Upper lobe of right lung (tissue), 1 donor: ENCODE results near the gene DHCR7. TPM values are rescaled to one million over a fixed set of nuclear protein-coding genes. Genes with fewer than 3 reads are reported as not detected.

Source experiments
- ATAC-seq: fragments of 200-7000 bp; cut with Tn5 transposase; one replicate; pipeline ENCODE4 v1.9.1; 2020; ENCODE audit warnings: mild to moderate bottlenecking, moderate library complexity
- DNase-seq: peaks from one replicate; pipeline ENCODE4 v3.0.0-alpha.2; 2020
- H3K27ac ChIP-seq: fragments of 200-600 bp; one replicate; pipeline ENCODE4 v1.8.0; 2022
- H3K27me3 ChIP-seq: fragments of 200-600 bp; one replicate; pipeline ENCODE4 v1.8.0; 2022; ENCODE audit warnings: mild to moderate bottlenecking
- H3K36me3 ChIP-seq: fragments of 200-600 bp; one replicate; pipeline ENCODE4 v1.8.0; 2022
- H3K4me1 ChIP-seq: fragments of 200-600 bp; one replicate; pipeline ENCODE4 v1.8.0; 2022
- H3K4me3 ChIP-seq: fragments of 200-600 bp; one replicate; pipeline ENCODE4 v1.8.0; 2022; ENCODE audit warnings: mild to moderate bottlenecking
- H3K9me3 ChIP-seq: fragments of 200-600 bp; one replicate; pipeline ENCODE4 v1.8.0; 2022
- intact Hi-C: fragments of 100-400 bp; cut with DNase I; formaldehyde crosslinking; loops from one replicate; pipeline ENCODE4 v1.11.0; 2022
- total RNA-seq: library from RNA; stranded (reverse); fragmentation: NEBNext Ultra II Directional; extraction: Animal tissue kit (Norgen Biotek cat#: 25700); gene quantifications from one replicate; pipeline ENCODE4 v1.2.1, GENCODE V29; 2021
- TF ChIP-seq, protein P1 (sequence below): fragments of 200-600 bp; IDR thresholded peaks from one replicate; pipeline ENCODE4 v1.8.0; 2022; ENCODE audit warnings: antibody characterized with exemption
- donor health status: DM: no; HTN: yes; CAD: no; lungs with severe emphysema.

DHCR7 gene
- total RNA-seq, 1 donor from 2014 or later = 105 TPM

DNA sequence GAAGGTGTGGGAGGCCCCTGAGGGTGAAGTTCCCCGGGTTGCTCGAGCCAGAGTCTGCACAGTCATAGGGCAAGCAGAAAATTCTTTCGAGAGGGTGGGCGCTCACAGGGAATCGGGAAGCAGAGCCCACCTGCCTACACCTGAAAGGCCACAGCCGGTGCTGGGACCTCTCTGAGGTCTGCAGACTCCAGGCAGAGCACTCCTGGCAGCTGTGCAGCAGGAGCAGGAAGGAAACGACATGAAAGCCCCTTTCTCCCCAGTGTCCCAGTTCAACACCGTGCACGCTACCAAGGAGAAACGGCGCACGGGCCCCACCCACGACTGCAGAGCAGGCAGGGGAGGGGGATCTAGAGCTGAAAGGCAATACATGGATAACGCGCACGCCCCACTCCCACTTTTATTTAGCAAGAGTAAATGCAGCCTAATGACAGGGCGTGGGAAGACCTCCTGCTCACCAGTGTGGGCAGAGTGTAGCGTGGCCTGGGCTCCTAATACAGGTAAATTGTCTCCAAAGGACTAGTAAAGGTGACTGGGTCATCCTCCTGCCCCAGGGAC is 13.5 kb downstream of the DHCR7 start:
- DNase-seq (no peak), ATAC-seq (no peak)
- Histone ChIP-seq H3K27me3 (no peaks in the 10 kb centered on the region), H3K4me3 (no peak overlapping the region), H3K27ac (no peak overlapping the region), H3K4me1 (no peaks in the 10 kb centered on the region), H3K36me3 (peaks cover 36% of the 10 kb centered on the region), H3K9me3 (no peaks in the 10 kb centered on the region)
- intact Hi-C loops = no loop called here
- TF ChIP-seq, protein P1, sequence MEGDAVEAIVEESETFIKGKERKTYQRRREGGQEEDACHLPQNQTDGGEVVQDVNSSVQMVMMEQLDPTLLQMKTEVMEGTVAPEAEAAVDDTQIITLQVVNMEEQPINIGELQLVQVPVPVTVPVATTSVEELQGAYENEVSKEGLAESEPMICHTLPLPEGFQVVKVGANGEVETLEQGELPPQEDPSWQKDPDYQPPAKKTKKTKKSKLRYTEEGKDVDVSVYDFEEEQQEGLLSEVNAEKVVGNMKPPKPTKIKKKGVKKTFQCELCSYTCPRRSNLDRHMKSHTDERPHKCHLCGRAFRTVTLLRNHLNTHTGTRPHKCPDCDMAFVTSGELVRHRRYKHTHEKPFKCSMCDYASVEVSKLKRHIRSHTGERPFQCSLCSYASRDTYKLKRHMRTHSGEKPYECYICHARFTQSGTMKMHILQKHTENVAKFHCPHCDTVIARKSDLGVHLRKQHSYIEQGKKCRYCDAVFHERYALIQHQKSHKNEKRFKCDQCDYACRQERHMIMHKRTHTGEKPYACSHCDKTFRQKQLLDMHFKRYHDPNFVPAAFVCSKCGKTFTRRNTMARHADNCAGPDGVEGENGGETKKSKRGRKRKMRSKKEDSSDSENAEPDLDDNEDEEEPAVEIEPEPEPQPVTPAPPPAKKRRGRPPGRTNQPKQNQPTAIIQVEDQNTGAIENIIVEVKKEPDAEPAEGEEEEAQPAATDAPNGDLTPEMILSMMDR = no peak

DNA sequence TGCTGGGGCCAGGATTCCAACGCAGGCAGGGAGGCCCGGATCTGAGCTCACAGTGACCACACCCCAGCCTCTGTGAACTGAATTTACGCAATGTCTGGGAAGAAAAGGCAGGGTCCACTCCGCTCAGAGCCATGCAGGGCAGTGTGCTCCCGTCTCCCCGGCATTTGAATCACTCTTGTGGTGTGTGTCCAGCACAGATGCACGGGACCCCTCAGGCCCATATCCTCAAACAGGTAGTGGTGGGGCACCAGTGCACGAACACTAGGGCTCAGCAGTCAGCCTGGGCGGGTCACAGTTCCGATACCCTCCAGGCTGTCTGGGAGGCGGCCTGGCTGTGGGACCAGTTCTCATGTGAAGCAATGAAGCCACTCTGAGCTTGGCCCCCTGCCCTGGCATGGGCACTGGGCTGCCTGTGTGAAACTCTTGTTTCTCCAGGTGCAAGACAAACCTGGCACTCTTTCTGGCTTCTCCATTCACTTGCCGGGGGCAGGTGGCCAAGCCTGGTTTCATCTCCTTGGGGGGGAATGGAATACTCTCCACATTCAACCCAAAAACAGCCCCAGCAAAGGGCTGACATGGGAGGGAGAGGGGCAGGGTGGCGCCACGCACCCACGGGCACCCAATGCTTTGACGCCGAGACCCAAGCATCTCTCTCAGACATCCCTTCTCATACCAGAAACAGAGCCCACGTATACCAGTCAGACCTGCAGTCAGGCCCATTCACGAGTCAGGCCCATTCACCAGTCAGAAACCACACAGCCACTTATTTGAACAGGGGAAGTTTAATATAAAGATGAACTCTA is 14.3 kb downstream of the DHCR7 start:
- Histone ChIP-seq H3K4me3 (no peak overlapping the region), H3K36me3 (peaks cover 29% of the 10 kb centered on the region), H3K27me3 (no peaks in the 10 kb centered on the region), H3K9me3 (no peaks in the 10 kb centered on the region), H3K4me1 (peaks cover 2% of the 10 kb centered on the region), H3K27ac (no peak overlapping the region)
- peak; percentile 88 for DNase-seq
- TF ChIP-seq, protein P1 = no peak
- intact Hi-C loops = no loop called here
- peak; percentile 79 for ATAC-seq

DNA sequence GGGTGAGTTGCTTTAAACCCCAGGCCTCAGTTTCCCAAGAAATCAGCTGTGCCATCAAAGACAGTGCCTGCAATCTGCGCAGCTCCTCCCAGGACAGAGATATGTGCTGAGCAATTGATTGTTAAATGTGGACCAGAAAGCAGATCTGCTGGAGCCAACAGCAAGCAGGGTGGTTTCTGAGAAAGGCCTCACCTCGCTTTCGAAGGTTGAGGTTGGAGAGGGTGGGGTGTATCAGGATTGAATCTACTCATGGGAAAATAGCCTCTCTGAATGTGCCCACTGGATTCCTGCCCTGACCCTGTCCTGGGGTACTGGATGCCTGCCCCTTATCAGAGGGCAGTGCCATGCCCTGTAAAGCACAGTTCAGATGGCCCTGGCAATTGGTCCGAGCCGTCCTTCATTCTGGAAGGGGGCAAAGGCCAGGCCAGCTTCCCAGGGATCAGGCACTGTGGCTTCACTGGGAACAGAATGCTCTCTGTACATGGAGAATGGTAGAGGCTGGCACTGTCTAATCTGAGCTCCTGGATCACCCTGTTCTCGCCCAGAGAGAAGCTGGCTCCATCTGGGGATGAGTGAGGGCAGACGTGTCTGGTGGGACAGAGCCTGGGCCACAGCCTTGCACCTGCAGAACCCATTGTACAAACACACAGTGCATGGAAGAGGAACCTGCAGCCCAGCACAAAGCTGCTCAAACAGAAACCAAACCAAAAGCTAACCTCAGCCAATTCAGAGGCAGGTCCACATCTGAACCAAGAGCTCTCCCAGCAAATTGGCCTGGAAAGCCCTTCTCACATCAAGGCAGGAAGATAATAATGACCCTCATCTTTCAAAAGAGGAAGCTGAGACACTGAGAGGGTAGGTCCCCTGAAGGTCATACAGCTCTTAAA is 15.2 kb downstream of the DHCR7 start:
- intact Hi-C loops = no loop called here
- Histone ChIP-seq H3K9me3 (no peaks in the 10 kb centered on the region), H3K27ac (peak overlapping the region; percentile 30), H3K27me3 (no peaks in the 10 kb centered on the region), H3K4me3 (no peak overlapping the region), H3K36me3 (peaks cover 20% of the 10 kb centered on the region), H3K4me1 (peaks cover 9% of the 10 kb centered on the region)
- no peak for ATAC-seq
- DNase-seq = no peak
- TF ChIP-seq, protein P1 = no peak

DNA sequence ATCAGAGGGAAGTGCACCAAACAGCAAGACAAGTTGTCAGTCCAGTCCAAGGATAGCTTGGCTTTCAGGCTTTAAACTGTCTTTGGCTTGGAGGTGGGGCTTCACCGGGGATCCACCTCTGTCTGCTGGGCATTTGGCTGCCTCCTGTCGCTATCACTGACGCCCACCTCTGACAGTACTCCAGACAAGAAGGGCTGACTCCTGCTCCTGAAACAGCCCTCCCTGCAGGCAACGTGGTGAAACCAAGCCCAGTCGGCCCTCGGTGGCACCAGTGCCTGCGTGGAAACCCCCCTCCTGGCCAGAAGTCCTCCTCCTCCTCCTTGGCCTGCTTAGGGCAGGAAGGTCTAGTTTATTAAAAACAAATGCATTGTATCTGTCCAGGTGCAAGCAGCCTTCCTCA is 16.9 kb downstream of the DHCR7 start:
- ATAC-seq = no peak
- H3K4me1 ChIP-seq = peaks cover 9% of the 10 kb centered on the region
- peaks cover 9% of the 10 kb centered on the region for H3K36me3 ChIP-seq
- intact Hi-C loops = no loop called here
- no peak overlapping the region for H3K27ac ChIP-seq
- TF ChIP-seq, protein P1 = no peak
- H3K4me3 ChIP-seq = no peak overlapping the region
- H3K27me3 ChIP-seq = no peaks in the 10 kb centered on the region
- no peaks in the 10 kb centered on the region for H3K9me3 ChIP-seq
- DNase-seq = peak; percentile 29

DNA sequence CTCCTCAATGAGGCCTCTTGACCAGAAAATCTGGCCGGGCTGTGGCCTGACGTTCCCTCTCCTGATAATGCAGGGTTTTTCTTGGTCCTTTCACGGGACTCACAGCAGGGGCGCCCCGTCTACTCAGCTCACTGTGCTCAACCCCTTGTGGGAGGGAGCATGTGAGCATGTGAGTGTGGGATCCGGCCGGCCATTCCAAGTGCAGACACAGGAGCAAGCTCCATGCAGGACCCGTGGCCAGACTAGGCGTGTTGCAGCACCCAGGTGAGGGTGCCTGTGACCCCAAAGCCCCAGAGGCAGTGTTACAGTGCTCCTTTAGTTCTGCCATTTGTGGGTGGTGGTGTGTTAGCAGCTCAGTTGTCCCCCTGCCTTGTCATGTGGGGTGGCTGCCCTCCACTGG is 18.0 kb downstream of the DHCR7 start:
- Histone ChIP-seq H3K4me1 (peaks cover 9% of the 10 kb centered on the region), H3K27me3 (no peaks in the 10 kb centered on the region), H3K9me3 (no peaks in the 10 kb centered on the region), H3K27ac (no peak overlapping the region), H3K36me3 (peaks cover 6% of the 10 kb centered on the region), H3K4me3 (no peak overlapping the region)
- intact Hi-C loops = no loop called here
- DNase-seq (peak; percentile 63), ATAC-seq (no peak)
- TF ChIP-seq, protein P1 = no peak
